Sigmoid colon (tissue), 7 donors: ENCODE measurements around the gene C5orf24. TPM values are rescaled to one million over a fixed set of nuclear protein-coding genes. Genes with fewer than 3 reads are reported as not detected.
"Not testable (repeated sequence)": the region's sequence is repeated elsewhere in the genome, so short reads cannot be mapped to it uniquely, and the experiment has no call there.

ENCODE experiments used
- DNase-seq: peaks from one replicate; pipeline ENCODE4 v3.0.0-alpha.2; 2019
- H3K27ac ChIP-seq, 4 donors: fragments of 200-600 bp; sonication (generic); one replicate each; pipeline ENCODE4 v1.5.1; 2016 to 2019; ENCODE audit warnings: mild to moderate bottlenecking in 1 of 4
- H3K27me3 ChIP-seq, 3 donors: fragments of 200-600 bp; sonication (generic); one replicate each; pipeline ENCODE4 v1.5.1; 2019; ENCODE audit warnings: mild to moderate bottlenecking in 1 of 3
- H3K36me3 ChIP-seq, 4 donors: fragments of 200-600 bp; sonication (generic); one replicate each; pipeline ENCODE4 v1.5.1; 2016 to 2019
- H3K4me1 ChIP-seq, 4 donors: fragments of 200-600 bp; sonication (generic); one replicate each; pipeline ENCODE4 v1.5.1; 2017 to 2019
- H3K4me3 ChIP-seq, 4 donors: fragments of 200-600 bp; sonication (generic); one replicate each; pipeline ENCODE4 v1.5.1; 2017 to 2019; ENCODE audit warnings: mild to moderate bottlenecking in 2 of 4, moderate library complexity in 1 of 4
- H3K9me3 ChIP-seq, 4 donors: fragments of 200-600 bp in 3 of 4; sonication (generic) in 3 of 4; one replicate each; pipeline versions ENCODE4 v1.5.1 to v1.6.1; 2013 to 2019
- EP300 ChIP-seq, 4 donors: sonication (generic); formaldehyde crosslinking; IDR thresholded peaks; one replicate each; pipeline ENCODE4 v1.6.1; 2017; ENCODE audit warnings: antibody characterized with exemption in 4 of 4
- POLR2A ChIP-seq, 2 donors: fragments of 450-650 bp; IDR thresholded peaks; one replicate each; pipeline ENCODE4 v1.6.1; 2016; ENCODE audit warnings: antibody characterized with exemption in 2 of 2, mild to moderate bottlenecking in 2 of 2, moderate library complexity in 2 of 2
- POLR2AphosphoS5 ChIP-seq, 4 donors: sonication (generic); formaldehyde crosslinking; IDR thresholded peaks; one replicate each; pipeline ENCODE4 v1.6.1; 2017; ENCODE audit warnings: antibody characterized with exemption in 4 of 4
- WGBS, 2 donors: extraction: QIAGEN DNeasy Blood & Tissue Kit; methylation state at CpG; one replicate each; pipeline ENCODE4 v1.1.7; 2013; 5-methylcytosine and 5-hydroxymethylcytosine counted together
- intact Hi-C: fragments of 100-400 bp; cut with DNase I; formaldehyde crosslinking; loops from one replicate; pipeline ENCODE4 v1.15.1; 2023
- polyA plus RNA-seq, 3 donors: library from polyadenylated mRNA; stranded (reverse); fragments of 200-250 nt; gene quantifications; one replicate each; pipeline ENCODE4 v1.2.3, GENCODE V29; 2013
- total RNA-seq, 4 donors: library from RNA; depleted of rRNA; stranded (reverse); fragments of >200 nt; gene quantifications; one replicate each; pipeline ENCODE4 v1.1.0, GENCODE V29; 2016
- TF ChIP-seq, protein P1 (sequence below), 4 experiments: fragments of 450-650 bp in 3 of 4; fragments of 200-600 bp in 1 of 4; IDR thresholded peaks; one replicate each; pipeline ENCODE4 v1.5.1; 2016 to 2019; ENCODE audit warnings: antibody characterized with exemption in 4 of 4, mild to moderate bottlenecking in 3 of 4, moderate library complexity in 2 of 4
- donor health status: healthy with polysubstance abuse.
- donor health status: Bipolar disorder and iron deficiency.
- donor health status: healthy.

The C5orf24 gene
- total and polyA plus RNA-seq, 7 donors, result 12.6 to 82.0 (median 38.0) TPM

DNA sequence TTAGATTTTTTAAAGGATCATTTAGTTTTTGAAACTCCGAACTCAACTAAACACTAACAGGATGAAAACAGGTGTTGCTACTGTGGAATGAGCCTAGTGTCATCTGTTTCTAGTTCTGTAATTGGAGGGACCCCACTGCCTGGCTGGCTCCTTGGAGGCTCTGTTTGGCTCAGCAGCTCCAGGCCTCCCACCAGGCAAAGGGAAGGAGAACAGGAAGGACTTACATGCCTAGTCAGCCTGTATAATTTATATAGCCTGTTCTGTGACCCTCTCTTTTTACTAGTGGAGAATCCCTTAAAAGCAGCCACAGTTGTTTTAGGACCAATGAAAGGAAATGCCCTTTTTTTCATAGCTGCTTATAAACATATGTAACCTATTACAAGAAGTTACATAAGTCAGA, 21.1 kb upstream of the C5orf24 start:
- H3K27ac ChIP-seq, result no peak overlapping the region
- no peak overlapping the region for H3K4me3 ChIP-seq
- TF ChIP-seq EP300 (IDR thresholded peaks at IDR 0.05) (no peak), POLR2AphosphoS5 (IDR thresholded peaks at IDR 0.05) (no peak)
- TF ChIP-seq, protein P1, sequence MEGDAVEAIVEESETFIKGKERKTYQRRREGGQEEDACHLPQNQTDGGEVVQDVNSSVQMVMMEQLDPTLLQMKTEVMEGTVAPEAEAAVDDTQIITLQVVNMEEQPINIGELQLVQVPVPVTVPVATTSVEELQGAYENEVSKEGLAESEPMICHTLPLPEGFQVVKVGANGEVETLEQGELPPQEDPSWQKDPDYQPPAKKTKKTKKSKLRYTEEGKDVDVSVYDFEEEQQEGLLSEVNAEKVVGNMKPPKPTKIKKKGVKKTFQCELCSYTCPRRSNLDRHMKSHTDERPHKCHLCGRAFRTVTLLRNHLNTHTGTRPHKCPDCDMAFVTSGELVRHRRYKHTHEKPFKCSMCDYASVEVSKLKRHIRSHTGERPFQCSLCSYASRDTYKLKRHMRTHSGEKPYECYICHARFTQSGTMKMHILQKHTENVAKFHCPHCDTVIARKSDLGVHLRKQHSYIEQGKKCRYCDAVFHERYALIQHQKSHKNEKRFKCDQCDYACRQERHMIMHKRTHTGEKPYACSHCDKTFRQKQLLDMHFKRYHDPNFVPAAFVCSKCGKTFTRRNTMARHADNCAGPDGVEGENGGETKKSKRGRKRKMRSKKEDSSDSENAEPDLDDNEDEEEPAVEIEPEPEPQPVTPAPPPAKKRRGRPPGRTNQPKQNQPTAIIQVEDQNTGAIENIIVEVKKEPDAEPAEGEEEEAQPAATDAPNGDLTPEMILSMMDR (IDR thresholded peaks at IDR 0.05), result no peak
- H3K9me3 ChIP-seq, result no peaks in the 10 kb centered on the region
- H3K27me3 ChIP-seq, result no peaks in the 10 kb centered on the region
- no peak for DNase-seq
- H3K4me1 ChIP-seq, result no peaks in the 10 kb centered on the region
- peaks cover 4 to 98% (median 33%) of the 10 kb centered on the region in 4 donors for H3K36me3 ChIP-seq
- intact Hi-C loops, result loop anchor here (10.0 kb wide), 1 partner anchor 50 kb away; no protein-coding TSS in a partner anchor
- 96 to 100% methylated on average over 1 of the region's 1 CpG for WGBS, 2 donors

- Histone ChIP-seq H3K27me3 (no peaks in the 10 kb centered on the region), H3K9me3 (no peaks in the 10 kb centered on the region), H3K4me1 (no peaks in the 10 kb centered on the region), H3K27ac (no peak overlapping the region), H3K36me3 (peaks cover 4 to 98% (median 28%) of the 10 kb centered on the region in 4 donors), H3K4me3 (no peak overlapping the region)
- no peak for DNase-seq
- intact Hi-C loops, result loop anchor here (10.0 kb wide), 1 partner anchor 50 kb away; no protein-coding TSS in a partner anchor
- TF ChIP-seq POLR2A (IDR thresholded peaks at IDR 0.05) (no peak), POLR2AphosphoS5 (IDR thresholded peaks at IDR 0.05) (no peak), EP300 (IDR thresholded peaks at IDR 0.05) (no peak)
- TF ChIP-seq, protein P1 (IDR thresholded peaks at IDR 0.05), result no peak
- WGBS, 2 donors, result 85 to 89% methylated on average over 7 of the region's 7 CpGs
These were observed 20.6 kb upstream of the C5orf24 start for GRCh38 chr5:134825212-134825611.

- no peak for TF ChIP-seq POLR2A (IDR thresholded peaks at IDR 0.05)
- Histone ChIP-seq H3K4me1 (no peaks in the 10 kb centered on the region), H3K27me3 (no peaks in the 10 kb centered on the region), H3K27ac (peak overlapping the region in 1 of 4 donors; percentile 69), H3K9me3 (no peaks in the 10 kb centered on the region), H3K4me3 (no peak overlapping the region), H3K36me3 (peaks cover 0 to 74% (median 0%) of the 10 kb centered on the region in 4 donors)
- WGBS, 2 donors, result 93 to 94% methylated on average over 3 of the region's 3 CpGs
- intact Hi-C loops, result no loop called here
- DNase-seq, result no peak
These were observed 12.3 kb upstream of the C5orf24 start for GRCh38 chr5:134833340-134834032.

DNA sequence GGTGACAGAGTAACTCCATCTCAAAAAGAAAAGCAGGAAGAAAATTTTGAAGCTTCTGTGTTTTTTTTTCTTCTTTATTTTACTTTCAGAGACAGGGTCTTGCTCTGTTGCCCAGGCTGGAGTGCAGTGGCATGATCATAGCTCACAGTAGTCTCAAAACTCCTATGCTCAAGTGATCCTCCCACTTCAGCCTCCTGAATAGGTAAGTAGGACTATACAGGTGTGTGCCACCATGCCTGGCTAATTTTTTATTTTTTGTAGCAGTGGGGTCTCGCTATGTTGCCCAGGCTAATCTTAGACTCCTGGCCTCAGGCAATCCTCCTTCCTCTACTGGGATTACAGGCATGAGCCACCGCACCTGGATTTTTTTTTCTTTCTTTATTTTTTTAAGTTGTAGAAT, 10.1 kb upstream of the C5orf24 start:
- H3K36me3 ChIP-seq, result peaks cover 0 to 70% (median 7%) of the 10 kb centered on the region in 4 donors
- TF ChIP-seq POLR2AphosphoS5 (IDR thresholded peaks at IDR 0.05), result no peak
- TF ChIP-seq EP300 (IDR thresholded peaks at IDR 0.05), result no peak
- TF ChIP-seq POLR2A (IDR thresholded peaks at IDR 0.05), result no peak
- TF ChIP-seq, protein P1 (IDR thresholded peaks at IDR 0.05), result no peak
- H3K27me3 ChIP-seq, result no peaks in the 10 kb centered on the region
- H3K9me3 ChIP-seq, result no peaks in the 10 kb centered on the region
- intact Hi-C loops, result no loop called here
- no peak overlapping the region for H3K27ac ChIP-seq
- 96 to 98% methylated on average over 2 of the region's 2 CpGs for WGBS, 2 donors
- no peak for DNase-seq
- H3K4me3 ChIP-seq, result no peak overlapping the region
- no peaks in the 10 kb centered on the region for H3K4me1 ChIP-seq

DNA sequence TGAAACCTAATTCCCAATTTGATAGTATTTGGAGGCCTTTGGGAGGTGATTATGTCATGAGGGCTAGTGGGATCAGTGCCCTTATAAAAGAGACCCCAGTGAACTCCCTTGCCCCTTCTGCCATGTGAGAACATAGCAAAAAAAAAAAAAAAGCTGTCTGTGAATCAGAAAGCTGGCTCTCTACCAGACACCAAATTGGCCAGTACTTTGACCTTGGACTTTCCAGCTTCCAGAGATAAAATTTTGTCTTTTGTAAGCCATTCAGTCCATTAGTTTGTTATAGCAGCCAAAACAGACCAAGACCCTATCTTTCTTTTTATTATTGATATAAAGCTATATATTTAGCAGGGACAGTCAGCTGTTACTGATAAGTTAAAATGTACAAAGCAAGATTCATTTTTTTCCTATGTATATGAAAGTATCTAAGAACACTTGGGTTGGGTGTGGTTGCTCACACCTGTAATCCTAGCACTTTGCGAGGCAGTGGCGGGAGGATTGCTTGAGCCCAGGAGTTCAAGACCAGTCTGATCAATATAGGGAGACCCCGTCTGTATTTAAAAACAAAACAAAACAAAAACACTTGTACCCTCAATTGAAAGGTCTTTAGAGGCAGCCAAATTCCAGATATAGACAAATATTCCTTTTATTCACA, 8.1 kb upstream of the C5orf24 start:
- peaks cover 0 to 62% (median 8%) of the 10 kb centered on the region in 4 donors for H3K36me3 ChIP-seq

GRCh38 chr5:134838361-134838760, 7.4 kb upstream of the C5orf24 start:
- H3K27ac ChIP-seq, result not testable (repeated sequence)
- 84 to 93% methylated on average over 9 of the region's 9 CpGs for WGBS, 2 donors
- H3K36me3 ChIP-seq, result peaks cover 0 to 58% (median 8%) of the 10 kb centered on the region in 4 donors

More for the DNA sequence above, 8.1 kb upstream of the C5orf24 start:
- WGBS, 2 donors, result 16 to 72% methylated on average over 3 of the region's 3 CpGs
- H3K4me1 ChIP-seq, result no peaks in the 10 kb centered on the region
- no peaks in the 10 kb centered on the region for H3K27me3 ChIP-seq
- TF ChIP-seq POLR2A (IDR thresholded peaks at IDR 0.05) (no peak), EP300 (IDR thresholded peaks at IDR 0.05) (no peak), POLR2AphosphoS5 (IDR thresholded peaks at IDR 0.05) (no peak)
- TF ChIP-seq, protein P1 (IDR thresholded peaks at IDR 0.05), result no peak
- no peaks in the 10 kb centered on the region for H3K9me3 ChIP-seq
- no peak overlapping the region for H3K27ac ChIP-seq
- intact Hi-C loops, result no loop called here
- DNase-seq, result no peak
- H3K4me3 ChIP-seq, result no peak overlapping the region

More at GRCh38 chr5:134838361-134838760, 7.4 kb upstream of the C5orf24 start:
- H3K9me3 ChIP-seq, H3K27me3 ChIP-seq, H3K4me1 ChIP-seq, H3K4me3 ChIP-seq, DNase-seq, intact Hi-C loops: not testable (repeated sequence)
